H1 (cell line): ENCODE results near the gene HRCT1. TPM values are rescaled to one million over a fixed set of nuclear protein-coding genes. Genes with fewer than 3 reads are reported as not detected.

Experiments
- CREB1 ChIP-seq: IDR thresholded peaks from 2 replicates; pipeline ENCODE4 v1.6.1; 2012; ENCODE audit warnings: inconsistent platforms
- polyA plus RNA-seq, 7 experiments: library from polyadenylated mRNA; depleted of rRNA in 3 of 7; stranded (reverse) in 5 of 7; unstranded in 2 of 7; fragments of >200 nt in 5 of 7; fragments of 200-250 nt in 2 of 7; gene quantifications; 1 replicate in 5 of 7; 2 replicates in 1 of 7; 4 replicates in 1 of 7; pipeline versions ENCODE4 v1.2.1 to v1.2.3, GENCODE V29; 2011 to 2013; ENCODE audit warnings: missing spikeins in 2 of 7, mixed read lengths in 2 of 7
- total RNA-seq: library from RNA; stranded (reverse); fragmentation: NEBNext Ultra II Directional; extraction: Animal tissue kit (Norgen Biotek cat#: 25700); gene quantifications from 2 replicates; pipeline ENCODE4 v1.2.1, GENCODE V29; 2021
- TF ChIP-seq, protein P1 (sequence below): fragments of 300-600 bp; sonication (generic); IDR thresholded peaks from 2 replicates; pipeline ENCODE4 v1.7.1; 2012; ENCODE audit warnings: low read length, moderate library complexity, mild to moderate bottlenecking, inconsistent platforms; ENCODE audit not compliant: insufficient replicate concordance

HRCT1 gene
- total and polyA plus RNA-seq, 2 of the 8 experiments (the other 6 are each of a cell fraction or from before 2014, with no cell fraction given), result not detected

DNA sequence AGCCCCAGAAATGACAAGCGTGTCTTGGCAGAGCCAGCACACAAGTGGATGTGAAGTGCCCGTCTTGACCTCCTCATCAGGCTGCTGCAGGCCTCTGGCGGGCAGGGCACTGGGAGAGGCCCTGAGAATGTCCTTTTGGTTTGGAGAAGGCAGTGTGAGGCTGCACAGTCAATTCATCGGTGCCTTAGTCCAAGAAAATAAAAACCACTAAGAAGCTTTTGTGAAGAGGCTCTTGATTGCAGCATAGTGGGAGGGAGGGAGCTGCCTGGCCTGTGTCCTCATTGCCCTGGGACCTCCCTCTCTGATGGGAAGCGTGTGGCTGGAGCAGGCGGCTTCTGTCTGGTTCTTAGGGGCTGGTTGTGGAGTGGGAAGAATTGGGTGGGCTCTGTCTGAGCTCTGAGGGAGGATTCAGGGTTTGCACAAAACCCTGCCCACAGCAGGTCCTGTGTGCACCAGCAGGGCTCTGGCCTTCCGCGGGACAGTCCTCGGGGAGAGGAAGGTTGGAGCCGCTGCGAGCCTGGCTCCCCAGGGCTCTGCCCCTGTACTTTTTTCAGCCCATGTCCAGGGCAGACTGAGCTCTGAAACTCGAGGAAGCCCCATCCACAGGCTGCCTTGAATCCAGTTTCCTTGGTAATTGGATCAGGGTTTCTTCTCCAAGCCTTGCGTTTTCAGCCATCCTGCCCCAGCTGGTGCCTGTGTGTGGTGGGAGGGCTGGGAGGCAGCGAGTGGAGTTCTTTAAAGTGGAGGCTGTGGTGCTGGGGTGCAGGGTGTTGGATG is 1.1 kb downstream of the HRCT1 start (continued):
- TF ChIP-seq, protein P1, sequence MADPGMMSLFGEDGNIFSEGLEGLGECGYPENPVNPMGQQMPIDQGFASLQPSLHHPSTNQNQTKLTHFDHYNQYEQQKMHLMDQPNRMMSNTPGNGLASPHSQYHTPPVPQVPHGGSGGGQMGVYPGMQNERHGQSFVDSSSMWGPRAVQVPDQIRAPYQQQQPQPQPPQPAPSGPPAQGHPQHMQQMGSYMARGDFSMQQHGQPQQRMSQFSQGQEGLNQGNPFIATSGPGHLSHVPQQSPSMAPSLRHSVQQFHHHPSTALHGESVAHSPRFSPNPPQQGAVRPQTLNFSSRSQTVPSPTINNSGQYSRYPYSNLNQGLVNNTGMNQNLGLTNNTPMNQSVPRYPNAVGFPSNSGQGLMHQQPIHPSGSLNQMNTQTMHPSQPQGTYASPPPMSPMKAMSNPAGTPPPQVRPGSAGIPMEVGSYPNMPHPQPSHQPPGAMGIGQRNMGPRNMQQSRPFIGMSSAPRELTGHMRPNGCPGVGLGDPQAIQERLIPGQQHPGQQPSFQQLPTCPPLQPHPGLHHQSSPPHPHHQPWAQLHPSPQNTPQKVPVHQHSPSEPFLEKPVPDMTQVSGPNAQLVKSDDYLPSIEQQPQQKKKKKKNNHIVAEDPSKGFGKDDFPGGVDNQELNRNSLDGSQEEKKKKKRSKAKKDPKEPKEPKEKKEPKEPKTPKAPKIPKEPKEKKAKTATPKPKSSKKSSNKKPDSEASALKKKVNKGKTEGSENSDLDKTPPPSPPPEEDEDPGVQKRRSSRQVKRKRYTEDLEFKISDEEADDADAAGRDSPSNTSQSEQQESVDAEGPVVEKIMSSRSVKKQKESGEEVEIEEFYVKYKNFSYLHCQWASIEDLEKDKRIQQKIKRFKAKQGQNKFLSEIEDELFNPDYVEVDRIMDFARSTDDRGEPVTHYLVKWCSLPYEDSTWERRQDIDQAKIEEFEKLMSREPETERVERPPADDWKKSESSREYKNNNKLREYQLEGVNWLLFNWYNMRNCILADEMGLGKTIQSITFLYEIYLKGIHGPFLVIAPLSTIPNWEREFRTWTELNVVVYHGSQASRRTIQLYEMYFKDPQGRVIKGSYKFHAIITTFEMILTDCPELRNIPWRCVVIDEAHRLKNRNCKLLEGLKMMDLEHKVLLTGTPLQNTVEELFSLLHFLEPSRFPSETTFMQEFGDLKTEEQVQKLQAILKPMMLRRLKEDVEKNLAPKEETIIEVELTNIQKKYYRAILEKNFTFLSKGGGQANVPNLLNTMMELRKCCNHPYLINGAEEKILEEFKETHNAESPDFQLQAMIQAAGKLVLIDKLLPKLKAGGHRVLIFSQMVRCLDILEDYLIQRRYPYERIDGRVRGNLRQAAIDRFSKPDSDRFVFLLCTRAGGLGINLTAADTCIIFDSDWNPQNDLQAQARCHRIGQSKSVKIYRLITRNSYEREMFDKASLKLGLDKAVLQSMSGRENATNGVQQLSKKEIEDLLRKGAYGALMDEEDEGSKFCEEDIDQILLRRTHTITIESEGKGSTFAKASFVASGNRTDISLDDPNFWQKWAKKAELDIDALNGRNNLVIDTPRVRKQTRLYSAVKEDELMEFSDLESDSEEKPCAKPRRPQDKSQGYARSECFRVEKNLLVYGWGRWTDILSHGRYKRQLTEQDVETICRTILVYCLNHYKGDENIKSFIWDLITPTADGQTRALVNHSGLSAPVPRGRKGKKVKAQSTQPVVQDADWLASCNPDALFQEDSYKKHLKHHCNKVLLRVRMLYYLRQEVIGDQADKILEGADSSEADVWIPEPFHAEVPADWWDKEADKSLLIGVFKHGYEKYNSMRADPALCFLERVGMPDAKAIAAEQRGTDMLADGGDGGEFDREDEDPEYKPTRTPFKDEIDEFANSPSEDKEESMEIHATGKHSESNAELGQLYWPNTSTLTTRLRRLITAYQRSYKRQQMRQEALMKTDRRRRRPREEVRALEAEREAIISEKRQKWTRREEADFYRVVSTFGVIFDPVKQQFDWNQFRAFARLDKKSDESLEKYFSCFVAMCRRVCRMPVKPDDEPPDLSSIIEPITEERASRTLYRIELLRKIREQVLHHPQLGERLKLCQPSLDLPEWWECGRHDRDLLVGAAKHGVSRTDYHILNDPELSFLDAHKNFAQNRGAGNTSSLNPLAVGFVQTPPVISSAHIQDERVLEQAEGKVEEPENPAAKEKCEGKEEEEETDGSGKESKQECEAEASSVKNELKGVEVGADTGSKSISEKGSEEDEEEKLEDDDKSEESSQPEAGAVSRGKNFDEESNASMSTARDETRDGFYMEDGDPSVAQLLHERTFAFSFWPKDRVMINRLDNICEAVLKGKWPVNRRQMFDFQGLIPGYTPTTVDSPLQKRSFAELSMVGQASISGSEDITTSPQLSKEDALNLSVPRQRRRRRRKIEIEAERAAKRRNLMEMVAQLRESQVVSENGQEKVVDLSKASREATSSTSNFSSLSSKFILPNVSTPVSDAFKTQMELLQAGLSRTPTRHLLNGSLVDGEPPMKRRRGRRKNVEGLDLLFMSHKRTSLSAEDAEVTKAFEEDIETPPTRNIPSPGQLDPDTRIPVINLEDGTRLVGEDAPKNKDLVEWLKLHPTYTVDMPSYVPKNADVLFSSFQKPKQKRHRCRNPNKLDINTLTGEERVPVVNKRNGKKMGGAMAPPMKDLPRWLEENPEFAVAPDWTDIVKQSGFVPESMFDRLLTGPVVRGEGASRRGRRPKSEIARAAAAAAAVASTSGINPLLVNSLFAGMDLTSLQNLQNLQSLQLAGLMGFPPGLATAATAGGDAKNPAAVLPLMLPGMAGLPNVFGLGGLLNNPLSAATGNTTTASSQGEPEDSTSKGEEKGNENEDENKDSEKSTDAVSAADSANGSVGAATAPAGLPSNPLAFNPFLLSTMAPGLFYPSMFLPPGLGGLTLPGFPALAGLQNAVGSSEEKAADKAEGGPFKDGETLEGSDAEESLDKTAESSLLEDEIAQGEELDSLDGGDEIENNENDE, result no peak
- no peak for TF ChIP-seq CREB1
- TF ChIP-seq, all 59 proteins: peak for 0
